ENCODE measurements around the gene NTRK1.
A peak's percentile ranks its signal among the peaks of the same experiment; 100 is the strongest.

Gene NTRK1

DNA sequence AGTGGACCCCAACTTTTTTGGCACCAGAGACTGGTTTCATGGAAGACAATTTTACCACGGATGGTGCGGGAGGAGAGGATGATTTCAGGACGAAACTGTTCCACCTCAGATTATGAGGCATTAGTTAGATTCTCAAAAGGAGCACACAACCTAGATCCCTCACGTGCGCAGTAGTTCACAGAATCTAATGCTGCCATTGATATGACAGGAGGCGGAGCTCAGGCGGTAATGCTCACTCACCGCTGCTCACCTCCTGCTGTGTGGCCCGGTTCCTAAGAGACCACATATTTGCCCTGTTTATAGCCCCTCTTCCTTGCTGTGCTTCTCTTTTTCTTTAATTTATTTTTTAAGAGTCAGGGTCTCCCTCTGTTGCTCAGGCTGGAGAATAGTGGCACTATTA lies 4.6 kb downstream of the NTRK1 start:
- Histone ChIP-seq H3K27me3 (ENCODE audit: insufficient read depth, insufficient read length) (peaks cover 42% of the 10 kb centered on the region), H3K4me3 (ENCODE audit: insufficient read length, low read depth) (no peak overlapping the region), H3K36me3 (ENCODE audit: insufficient read depth, insufficient read length, low read length) (no peaks in the 10 kb centered on the region), H3K9me3 (ENCODE audit: insufficient read depth, low read length) (no peaks in the 10 kb centered on the region), H3K9ac (ENCODE audit: insufficient read length, low read depth) (no peak overlapping the region), H3K4me1 (ENCODE audit: insufficient read depth, insufficient read length) (peaks cover 23% of the 10 kb centered on the region)
- DNase-seq (ENCODE audit: low read depth, low spot score), result no peak
- TF ChIP-seq YY1 (IDR thresholded peaks at IDR 0.05; ENCODE audit: insufficient read depth, insufficient read length), result no peak
- no peak for TF ChIP-seq ZNF274 (IDR thresholded peaks at IDR 0.05; ENCODE audit: low read depth, low read length)
- no peak for TF ChIP-seq SUZ12 (IDR thresholded peaks at IDR 0.05; ENCODE audit: extremely low read depth, insufficient read depth, insufficient read length)

DNA sequence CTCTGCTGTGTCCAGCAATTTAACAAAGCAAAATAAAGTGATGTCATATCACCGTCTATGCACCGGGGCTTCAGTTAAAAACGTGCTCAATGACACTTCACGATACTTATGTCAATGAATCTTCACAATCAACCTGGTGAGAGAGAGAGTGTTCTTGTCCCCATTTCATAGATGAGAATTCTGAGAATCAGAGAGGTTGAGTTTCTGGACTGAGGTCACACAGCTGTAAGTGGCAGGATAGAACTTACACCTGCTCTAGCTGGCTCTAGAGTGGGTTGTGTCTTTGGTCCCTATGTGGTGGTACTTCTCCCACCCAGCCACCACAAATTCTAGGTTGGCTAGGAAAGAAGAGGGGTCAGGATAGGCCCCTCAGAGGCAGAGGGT lies 5.2 kb downstream of the NTRK1 start:
- peaks cover 37% of the 10 kb centered on the region for H3K27me3 ChIP-seq (ENCODE audit: insufficient read depth, insufficient read length)
- H3K9ac ChIP-seq (ENCODE audit: insufficient read length, low read depth), result no peak overlapping the region
- no peak overlapping the region for H3K4me3 ChIP-seq (ENCODE audit: insufficient read length, low read depth)
- TF ChIP-seq SUZ12 (IDR thresholded peaks at IDR 0.05; ENCODE audit: extremely low read depth, insufficient read depth, insufficient read length) (no peak), YY1 (IDR thresholded peaks at IDR 0.05; ENCODE audit: insufficient read depth, insufficient read length) (no peak), ZNF274 (IDR thresholded peaks at IDR 0.05; ENCODE audit: low read depth, low read length) (no peak)
- no peak for DNase-seq (ENCODE audit: low read depth, low spot score)
- H3K9me3 ChIP-seq (ENCODE audit: insufficient read depth, low read length), result no peaks in the 10 kb centered on the region
- no peaks in the 10 kb centered on the region for H3K36me3 ChIP-seq (ENCODE audit: insufficient read depth, insufficient read length, low read length)
- H3K4me1 ChIP-seq (ENCODE audit: insufficient read depth, insufficient read length), result peaks cover 23% of the 10 kb centered on the region

GRCh38 chr1:156866249-156866909 lies 5.7 kb downstream of the NTRK1 start:
- DNase-seq (ENCODE audit: low read depth, low spot score), result no peak
- no peak overlapping the region for H3K4me3 ChIP-seq (ENCODE audit: insufficient read length, low read depth)
- no peaks in the 10 kb centered on the region for H3K36me3 ChIP-seq (ENCODE audit: insufficient read depth, insufficient read length, low read length)
- no peaks in the 10 kb centered on the region for H3K9me3 ChIP-seq (ENCODE audit: insufficient read depth, low read length)
- TF ChIP-seq YY1 (IDR thresholded peaks at IDR 0.05; ENCODE audit: insufficient read depth, insufficient read length) (no peak), ZNF274 (IDR thresholded peaks at IDR 0.05; ENCODE audit: low read depth, low read length) (no peak), SUZ12 (IDR thresholded peaks at IDR 0.05; ENCODE audit: extremely low read depth, insufficient read depth, insufficient read length) (no peak)
- H3K27me3 ChIP-seq (ENCODE audit: insufficient read depth, insufficient read length), result peaks cover 32% of the 10 kb centered on the region
- H3K9ac ChIP-seq (ENCODE audit: insufficient read length, low read depth), result peak overlapping the region; percentile 36
- H3K4me1 ChIP-seq (ENCODE audit: insufficient read depth, insufficient read length), result peaks cover 21% of the 10 kb centered on the region

DNA sequence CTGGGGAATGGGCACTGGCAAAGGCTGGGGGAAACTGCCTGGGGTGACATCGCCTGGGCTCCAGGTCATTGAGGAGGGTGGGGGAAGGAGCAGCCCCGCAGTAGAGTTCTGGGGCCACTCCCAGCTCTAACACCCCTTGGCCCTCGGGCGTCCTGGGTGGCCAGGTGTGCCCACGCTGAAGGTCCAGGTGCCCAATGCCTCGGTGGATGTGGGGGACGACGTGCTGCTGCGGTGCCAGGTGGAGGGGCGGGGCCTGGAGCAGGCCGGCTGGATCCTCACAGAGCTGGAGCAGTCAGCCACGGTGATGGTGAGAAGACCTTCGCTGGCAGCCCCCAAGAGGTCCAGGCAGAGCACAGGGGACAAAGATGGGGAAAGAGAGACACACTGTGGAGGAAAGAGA lies 7.7 kb downstream of the NTRK1 start:
- H3K4me1 ChIP-seq (ENCODE audit: insufficient read depth, insufficient read length), result peaks cover 15% of the 10 kb centered on the region
- H3K9ac ChIP-seq (ENCODE audit: insufficient read length, low read depth), result no peak overlapping the region
- H3K36me3 ChIP-seq (ENCODE audit: insufficient read depth, insufficient read length, low read length), result no peaks in the 10 kb centered on the region
- DNase-seq (ENCODE audit: low read depth, low spot score), result no peak
- peaks cover 12% of the 10 kb centered on the region for H3K27me3 ChIP-seq (ENCODE audit: insufficient read depth, insufficient read length)
- TF ChIP-seq YY1 (IDR thresholded peaks at IDR 0.05; ENCODE audit: insufficient read depth, insufficient read length) (no peak), ZNF274 (IDR thresholded peaks at IDR 0.05; ENCODE audit: low read depth, low read length) (no peak), SUZ12 (IDR thresholded peaks at IDR 0.05; ENCODE audit: extremely low read depth, insufficient read depth, insufficient read length) (no peak)
- H3K4me3 ChIP-seq (ENCODE audit: insufficient read length, low read depth), result no peak overlapping the region
- H3K9me3 ChIP-seq (ENCODE audit: insufficient read depth, low read length), result no peaks in the 10 kb centered on the region

DNA sequence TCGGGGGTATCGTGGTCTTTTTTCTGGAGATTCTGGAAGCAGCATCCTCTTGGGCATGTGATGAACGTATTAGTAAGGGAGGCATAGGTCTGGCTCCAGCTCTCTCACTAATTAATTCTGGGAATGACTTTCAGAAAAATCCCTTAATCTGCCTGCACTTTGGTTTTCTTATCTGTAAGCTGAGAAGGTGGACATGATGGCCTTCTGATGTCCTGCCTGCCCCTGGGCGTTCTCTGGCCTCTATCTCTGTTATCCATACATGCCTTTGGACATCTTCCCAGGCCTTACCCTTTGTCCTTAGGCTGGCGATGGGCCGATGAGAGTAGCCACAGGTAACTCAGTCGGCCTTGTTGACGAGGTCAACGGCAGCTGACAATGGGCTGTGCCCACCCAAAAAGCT lies 8.8 kb downstream of the NTRK1 start:
- Histone ChIP-seq H3K4me1 (ENCODE audit: insufficient read depth, insufficient read length) (peaks cover 17% of the 10 kb centered on the region), H3K9me3 (ENCODE audit: insufficient read depth, low read length) (no peaks in the 10 kb centered on the region), H3K27me3 (ENCODE audit: insufficient read depth, insufficient read length) (peaks cover 1% of the 10 kb centered on the region), H3K36me3 (ENCODE audit: insufficient read depth, insufficient read length, low read length) (no peaks in the 10 kb centered on the region), H3K9ac (ENCODE audit: insufficient read length, low read depth) (no peak overlapping the region), H3K4me3 (ENCODE audit: insufficient read length, low read depth) (no peak overlapping the region)
- DNase-seq (ENCODE audit: low read depth, low spot score), result no peak
- TF ChIP-seq SUZ12 (IDR thresholded peaks at IDR 0.05; ENCODE audit: extremely low read depth, insufficient read depth, insufficient read length) (no peak), YY1 (IDR thresholded peaks at IDR 0.05; ENCODE audit: insufficient read depth, insufficient read length) (no peak), ZNF274 (IDR thresholded peaks at IDR 0.05; ENCODE audit: low read depth, low read length) (no peak)

- Histone ChIP-seq H3K9ac (ENCODE audit: insufficient read length, low read depth) (no peak overlapping the region), H3K36me3 (ENCODE audit: insufficient read depth, insufficient read length, low read length) (no peaks in the 10 kb centered on the region), H3K27me3 (ENCODE audit: insufficient read depth, insufficient read length) (peaks cover 4% of the 10 kb centered on the region), H3K4me1 (ENCODE audit: insufficient read depth, insufficient read length) (peaks cover 15% of the 10 kb centered on the region), H3K9me3 (ENCODE audit: insufficient read depth, low read length) (no peaks in the 10 kb centered on the region), H3K4me3 (ENCODE audit: insufficient read length, low read depth) (no peak overlapping the region)
- no peak for DNase-seq (ENCODE audit: low read depth, low spot score)
- no peak for TF ChIP-seq ZNF274 (IDR thresholded peaks at IDR 0.05; ENCODE audit: low read depth, low read length)
- no peak for TF ChIP-seq YY1 (IDR thresholded peaks at IDR 0.05; ENCODE audit: insufficient read depth, insufficient read length)
- TF ChIP-seq SUZ12 (IDR thresholded peaks at IDR 0.05; ENCODE audit: extremely low read depth, insufficient read depth, insufficient read length), result no peak
Observed at GRCh38 chr1:156873659-156874058, 13.0 kb downstream of the NTRK1 start.

DNA sequence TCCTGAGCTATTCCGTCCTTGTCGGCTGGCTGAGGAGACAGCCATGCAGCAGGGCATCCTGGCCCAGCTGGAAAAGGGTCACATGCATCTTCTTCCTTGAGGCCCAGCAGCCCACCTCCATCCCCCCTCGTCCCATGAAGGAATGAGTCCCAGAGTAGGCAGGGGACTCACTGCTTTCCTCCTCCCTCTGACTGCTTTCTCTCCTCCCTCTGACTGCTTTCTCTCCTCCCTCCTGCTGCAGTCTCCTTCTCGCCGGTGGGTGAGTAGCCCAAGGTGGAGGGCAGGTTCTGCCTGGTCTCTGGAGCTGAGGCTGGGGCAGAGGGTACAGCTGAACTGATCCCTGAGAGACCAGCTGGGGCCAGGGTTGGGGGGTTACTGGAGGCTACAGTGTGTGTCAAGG lies 13.5 kb downstream of the NTRK1 start:
- Histone ChIP-seq H3K9me3 (ENCODE audit: insufficient read depth, low read length) (no peaks in the 10 kb centered on the region), H3K4me1 (ENCODE audit: insufficient read depth, insufficient read length) (peaks cover 15% of the 10 kb centered on the region), H3K4me3 (ENCODE audit: insufficient read length, low read depth) (no peak overlapping the region), H3K36me3 (ENCODE audit: insufficient read depth, insufficient read length, low read length) (no peaks in the 10 kb centered on the region), H3K27me3 (ENCODE audit: insufficient read depth, insufficient read length) (peaks cover 9% of the 10 kb centered on the region), H3K9ac (ENCODE audit: insufficient read length, low read depth) (no peak overlapping the region)
- no peak for TF ChIP-seq ZNF274 (IDR thresholded peaks at IDR 0.05; ENCODE audit: low read depth, low read length)
- TF ChIP-seq YY1 (IDR thresholded peaks at IDR 0.05; ENCODE audit: insufficient read depth, insufficient read length), result no peak
- no peak for TF ChIP-seq SUZ12 (IDR thresholded peaks at IDR 0.05; ENCODE audit: extremely low read depth, insufficient read depth, insufficient read length)
- DNase-seq (ENCODE audit: low read depth, low spot score), result no peak

All from NT2/D1 (cell line).